Measurements from ENCODE around the gene ASL. TPM values are rescaled to one million over a fixed set of nuclear protein-coding genes. Genes with fewer than 3 reads are reported as not detected.
"Not testable (repeated sequence)": the region's sequence is repeated elsewhere in the genome, so short reads cannot be mapped to it uniquely, and the experiment has no call there.

ASL gene
- total and polyA plus RNA-seq, 10 of the 15 experiments (the other 5 are each of a cell fraction or from before 2014, with no cell fraction given): 0.66 to 36.7 (median 28.8) TPM

- H4K20me1 ChIP-seq (ENCODE audit: control insufficient read depth, insufficient read depth); intact Hi-C loops (cut with micrococcal nuclease; ENCODE audit: unreplicated experiment); H2AFZ ChIP-seq (ENCODE audit: control insufficient read depth, low read depth, low read length); H3K4me1 ChIP-seq (ENCODE audit: control insufficient read depth, insufficient read depth, low read length); H3K36me3 ChIP-seq (ENCODE audit: control insufficient read depth in 2 of 2, insufficient read depth in 2 of 2, low read length in 1 of 2); H3K4me3 ChIP-seq; ATAC-seq; FAIRE-seq; H3K27me3 ChIP-seq (replicated peaks in 1 of 2; ENCODE audit: control insufficient read depth in 2 of 2, insufficient read depth in 2 of 2, low read length in 1 of 2); in situ Hi-C loops (cut with MboI); DNase-seq (ENCODE audit: low read depth, low spot score); H3K4me2 ChIP-seq (ENCODE audit: control insufficient read depth, insufficient read depth); H3K9ac ChIP-seq (ENCODE audit: control insufficient read depth, insufficient read depth, low read length); H3K9me3 ChIP-seq (replicated peaks; ENCODE audit: control insufficient read depth, insufficient read depth, low read length); H3K27ac ChIP-seq (ENCODE audit: control insufficient read depth, insufficient read depth); BruUV-seq (replicated peaks): not testable (repeated sequence)
- ChIA-PET CTCF (interaction anchor here (1.3 to 2.9 kb wide), 5 partner anchors 38 to 232 kb away, joined by 3 to 10 read pairs (median 6); no protein-coding TSS in a partner anchor), POLR2A (interaction anchor here (0.8 kb wide), 1 partner anchor 16 kb away, joined by 3 read pairs; no protein-coding TSS in a partner anchor), SMC1A (ENCODE audit: uncharacterized antibody, unreplicated experiment) (interaction anchor here (0.8 to 2.3 kb wide), 6 partner anchors 19 to 232 kb away, joined by 3 to 8 read pairs (median 4); no protein-coding TSS in a partner anchor), RAD21 (ENCODE audit: unreplicated experiment) (interaction anchor here (1.1 to 3.7 kb wide), 3 partner anchors 16 to 47 kb away, joined by 3 to 31 read pairs (median 4); no protein-coding TSS in a partner anchor)
- 8% methylated on average over 7 of the region's 7 CpGs for WGBS (ENCODE audit: insufficient coverage, insufficient replicate concordance, low lambda C conversion rate, missing lambda C conversion rate)
- H3K79me2 ChIP-seq (ENCODE audit: control insufficient read depth, insufficient read depth, low read length): peaks cover 11% of the 10 kb centered on the region
- peak; percentile 54 for TF ChIP-seq RUNX3 (IDR thresholded peaks at IDR 0.05; ENCODE audit: low read length)
- TF ChIP-seq, protein P1, sequence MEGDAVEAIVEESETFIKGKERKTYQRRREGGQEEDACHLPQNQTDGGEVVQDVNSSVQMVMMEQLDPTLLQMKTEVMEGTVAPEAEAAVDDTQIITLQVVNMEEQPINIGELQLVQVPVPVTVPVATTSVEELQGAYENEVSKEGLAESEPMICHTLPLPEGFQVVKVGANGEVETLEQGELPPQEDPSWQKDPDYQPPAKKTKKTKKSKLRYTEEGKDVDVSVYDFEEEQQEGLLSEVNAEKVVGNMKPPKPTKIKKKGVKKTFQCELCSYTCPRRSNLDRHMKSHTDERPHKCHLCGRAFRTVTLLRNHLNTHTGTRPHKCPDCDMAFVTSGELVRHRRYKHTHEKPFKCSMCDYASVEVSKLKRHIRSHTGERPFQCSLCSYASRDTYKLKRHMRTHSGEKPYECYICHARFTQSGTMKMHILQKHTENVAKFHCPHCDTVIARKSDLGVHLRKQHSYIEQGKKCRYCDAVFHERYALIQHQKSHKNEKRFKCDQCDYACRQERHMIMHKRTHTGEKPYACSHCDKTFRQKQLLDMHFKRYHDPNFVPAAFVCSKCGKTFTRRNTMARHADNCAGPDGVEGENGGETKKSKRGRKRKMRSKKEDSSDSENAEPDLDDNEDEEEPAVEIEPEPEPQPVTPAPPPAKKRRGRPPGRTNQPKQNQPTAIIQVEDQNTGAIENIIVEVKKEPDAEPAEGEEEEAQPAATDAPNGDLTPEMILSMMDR (IDR thresholded peaks at IDR 0.05 in 2 of 3, conservative IDR thresholded peaks at IDR 0.05 in 1 of 3; ENCODE audit: control insufficient read depth in 2 of 3, extremely low read depth in 1 of 3, insufficient read depth in 1 of 3, low read depth in 3 of 3, low read length in 3 of 3): peak in 1 of 3 experiments; percentile 21; a peak in 1 of 6 replicates
- TF ChIP-seq MEF2A (IDR thresholded peaks at IDR 0.05; ENCODE audit: insufficient read depth, low read depth, low read length): peak; percentile 62; the same call in 1 of the 2 replicates
These were observed 3.4 kb upstream of the ASL start for GRCh38 chr7:66072208-66072607.

Measured in GM12878 (cell line).